ENCODE measurements around the gene IFI27L1.

IFI27L1 gene

DNA sequence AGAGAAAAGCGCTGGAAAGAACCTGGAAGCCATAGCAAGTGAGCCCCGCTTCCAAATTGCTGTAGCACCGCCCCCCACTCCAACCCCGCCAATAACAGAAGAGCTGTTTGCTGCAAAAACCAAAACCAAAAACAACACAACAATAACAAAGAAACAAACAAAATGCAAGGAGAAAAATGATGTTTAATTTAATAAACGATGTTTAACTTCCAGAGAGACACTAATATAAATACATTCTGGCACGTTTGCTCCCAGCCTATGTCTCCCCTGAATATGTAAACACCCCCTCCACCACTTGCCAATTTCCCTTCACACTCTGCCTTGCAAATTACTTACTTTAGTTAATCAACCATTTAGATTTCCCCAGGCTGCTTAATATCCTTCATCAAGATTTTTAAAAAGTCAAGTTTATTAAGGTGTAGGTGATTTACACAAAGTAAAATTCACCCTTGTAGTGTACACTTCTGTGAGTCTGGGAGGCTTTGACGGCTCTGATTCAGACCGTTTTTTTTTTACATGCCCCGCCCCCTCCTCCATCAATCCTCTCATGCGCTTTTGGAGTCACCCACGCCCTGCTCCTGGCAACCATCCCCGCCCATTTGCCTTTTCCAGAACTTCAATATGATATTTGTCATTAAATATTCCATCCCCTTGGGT, 48.8 kb downstream of the IFI27L1 start:
- DNase-seq (ENCODE audit: low spot score) (no peak), FAIRE-seq (no peak)

GRCh38 chr14:94132285-94132887, 51.3 kb downstream of the IFI27L1 start:
- FAIRE-seq (peak; percentile 38), DNase-seq (ENCODE audit: low spot score) (peak; percentile 38)

GRCh38 chr14:94135476-94135875, 54.4 kb downstream of the IFI27L1 start:
- no peak for FAIRE-seq
- no peak for DNase-seq (ENCODE audit: low spot score)

- FAIRE-seq = no peak
- peak; percentile 45 for DNase-seq (ENCODE audit: low spot score)
Measured at GRCh38 chr14:94136575-94137331, 55.6 kb downstream of the IFI27L1 start.

- DNase-seq (ENCODE audit: low spot score) (no peak), FAIRE-seq (no peak)
Measured at GRCh38 chr14:94138251-94138650, 57.1 kb downstream of the IFI27L1 start.

- FAIRE-seq (no peak), DNase-seq (ENCODE audit: low spot score) (no peak)
Measured at GRCh38 chr14:94139006-94139405, 57.9 kb downstream of the IFI27L1 start.

GRCh38 chr14:94139421-94139820, 58.3 kb downstream of the IFI27L1 start:
- FAIRE-seq = no peak

GRCh38 chr14:94142247-94142646, 61.1 kb downstream of the IFI27L1 start:
- DNase-seq (ENCODE audit: low spot score) (no peak), FAIRE-seq (no peak)

More at GRCh38 chr14:94139421-94139820, 58.3 kb downstream of the IFI27L1 start:
- no peak for DNase-seq (ENCODE audit: low spot score)

DNA sequence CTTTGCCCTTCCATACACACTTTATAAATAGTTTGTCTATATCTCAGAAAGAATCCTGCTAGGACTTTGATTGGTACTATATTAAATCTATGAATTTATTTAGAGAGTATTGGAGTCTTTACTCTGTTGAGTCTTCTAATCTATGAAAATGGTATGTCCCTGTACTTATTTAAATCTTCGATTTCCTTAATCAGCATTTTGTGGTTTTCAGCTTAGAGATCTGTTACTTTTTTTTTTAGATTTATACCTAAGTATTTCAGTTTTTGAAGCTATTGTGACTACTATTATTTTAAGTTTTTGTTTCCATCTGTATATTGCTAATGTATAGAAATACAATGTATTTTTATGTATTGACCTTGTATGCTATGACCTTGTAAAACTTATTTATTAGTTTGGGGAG, 61.7 kb downstream of the IFI27L1 start:
- FAIRE-seq = no peak
- DNase-seq (ENCODE audit: low spot score) = no peak

DNA sequence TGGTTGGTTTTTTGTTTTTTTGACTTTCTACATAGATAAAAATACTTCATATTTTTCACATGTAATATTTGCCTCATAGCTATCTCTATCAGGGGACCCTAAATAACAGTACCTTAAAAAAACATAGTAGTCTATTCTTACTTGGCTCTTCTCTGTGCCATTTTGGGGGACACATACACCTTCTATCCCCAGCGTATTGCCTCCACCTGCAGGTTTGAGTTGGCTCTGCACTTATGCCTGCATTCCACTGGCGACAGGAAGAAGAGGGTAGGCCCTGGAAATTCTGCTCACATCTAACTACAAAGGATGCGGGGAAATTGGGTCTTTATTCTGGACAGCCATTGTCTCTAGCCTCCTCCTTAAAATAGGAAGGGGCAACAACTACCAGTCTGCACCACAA, 62.1 kb downstream of the IFI27L1 start:
- FAIRE-seq (no peak), DNase-seq (ENCODE audit: low spot score) (no peak)

DNA sequence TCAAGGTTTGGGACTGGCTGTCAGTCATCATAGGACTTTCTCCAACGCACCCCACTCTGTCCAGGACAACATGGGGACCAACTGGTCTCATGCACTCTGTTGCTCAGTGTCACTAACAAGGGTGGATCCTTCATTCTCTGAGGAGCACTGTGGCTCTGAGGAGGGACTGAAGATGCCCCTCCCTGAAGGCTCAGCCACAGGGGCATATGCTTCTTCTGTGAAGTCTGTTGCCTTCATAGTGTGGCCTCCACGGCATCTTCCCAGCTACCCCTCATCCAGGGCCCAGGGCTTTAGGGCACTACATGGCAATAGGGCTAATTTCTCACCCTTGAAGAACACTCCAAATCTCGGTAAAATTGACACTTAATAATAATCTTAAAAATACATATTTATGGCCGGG, 62.6 kb downstream of the IFI27L1 start:
- FAIRE-seq (no peak), DNase-seq (ENCODE audit: low spot score) (no peak)

DNA sequence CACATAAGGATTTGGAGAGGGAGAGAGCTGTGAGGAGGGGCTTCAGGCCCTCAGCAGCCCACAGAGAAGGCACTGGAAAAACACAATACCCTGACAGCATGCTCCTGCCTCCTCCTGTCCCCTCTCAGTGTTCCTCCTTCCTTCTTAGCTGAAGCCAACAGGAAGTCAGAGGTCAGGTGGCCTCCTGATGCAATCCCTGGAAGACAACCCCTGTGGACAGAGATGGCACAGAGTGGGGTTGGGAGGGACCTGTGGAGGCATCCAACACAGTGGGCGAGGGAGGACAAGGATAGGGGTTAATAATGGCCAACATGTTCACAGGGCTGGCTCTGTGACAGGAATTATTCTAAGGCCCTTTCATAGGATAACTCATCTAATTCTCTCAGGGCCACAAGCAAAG, 63.7 kb downstream of the IFI27L1 start:
- FAIRE-seq (no peak), DNase-seq (ENCODE audit: low spot score) (no peak)

GRCh38 chr14:94145902-94146527, 64.9 kb downstream of the IFI27L1 start:
- FAIRE-seq = no peak
- no peak for DNase-seq (ENCODE audit: low spot score)

Measured in RCC 7860 (cell line).